AG10803 (cell line): ENCODE results near the gene CELF2.

Source experiments
- DNase-seq: peaks from one replicate; pipeline ENCODE4 v3.0.0; 2010; ENCODE audit warnings: low read depth
- H3K4me3 ChIP-seq: 2 replicates; pipeline ENCODE4 v1.5.1; 2011; ENCODE audit warnings: mild to moderate bottlenecking, low read length, control low read depth
- TF ChIP-seq, protein P1 (sequence below): conservative IDR thresholded peaks from 2 replicates; pipeline ENCODE4 v1.5.1; 2011; ENCODE audit warnings: mild to moderate bottlenecking, low read length, control low read depth, inconsistent platforms

CELF2 gene

DNA sequence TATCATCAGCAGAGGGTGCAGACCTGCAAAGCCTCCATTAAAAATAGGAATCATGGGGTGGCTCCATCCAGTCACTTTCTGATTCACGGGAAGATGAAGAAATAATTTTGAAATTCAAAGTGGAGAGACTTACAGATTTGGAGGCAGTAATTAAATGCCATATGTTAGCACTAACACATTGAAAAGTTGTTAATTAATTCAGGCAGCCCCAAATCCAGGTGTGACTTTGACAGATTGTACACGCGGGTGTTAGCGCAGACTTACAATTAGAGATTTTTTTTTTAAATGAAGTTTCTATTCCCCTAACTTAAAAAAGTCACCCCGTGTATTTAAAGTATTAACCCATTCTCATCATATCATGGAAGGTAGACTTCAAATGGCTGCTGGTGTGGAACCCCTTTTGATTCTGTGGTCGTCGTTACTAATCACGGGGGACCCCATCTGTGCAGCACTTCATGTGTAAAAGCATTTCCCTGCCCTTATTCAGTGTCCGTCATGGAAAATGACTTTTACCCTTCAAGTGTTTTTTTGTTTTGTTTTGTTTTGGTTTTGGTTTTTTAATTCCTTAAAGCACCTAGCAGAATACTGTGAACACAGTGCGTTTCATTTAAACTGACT, 235.8 kb downstream of the CELF2 start:
- TF ChIP-seq, protein P1, sequence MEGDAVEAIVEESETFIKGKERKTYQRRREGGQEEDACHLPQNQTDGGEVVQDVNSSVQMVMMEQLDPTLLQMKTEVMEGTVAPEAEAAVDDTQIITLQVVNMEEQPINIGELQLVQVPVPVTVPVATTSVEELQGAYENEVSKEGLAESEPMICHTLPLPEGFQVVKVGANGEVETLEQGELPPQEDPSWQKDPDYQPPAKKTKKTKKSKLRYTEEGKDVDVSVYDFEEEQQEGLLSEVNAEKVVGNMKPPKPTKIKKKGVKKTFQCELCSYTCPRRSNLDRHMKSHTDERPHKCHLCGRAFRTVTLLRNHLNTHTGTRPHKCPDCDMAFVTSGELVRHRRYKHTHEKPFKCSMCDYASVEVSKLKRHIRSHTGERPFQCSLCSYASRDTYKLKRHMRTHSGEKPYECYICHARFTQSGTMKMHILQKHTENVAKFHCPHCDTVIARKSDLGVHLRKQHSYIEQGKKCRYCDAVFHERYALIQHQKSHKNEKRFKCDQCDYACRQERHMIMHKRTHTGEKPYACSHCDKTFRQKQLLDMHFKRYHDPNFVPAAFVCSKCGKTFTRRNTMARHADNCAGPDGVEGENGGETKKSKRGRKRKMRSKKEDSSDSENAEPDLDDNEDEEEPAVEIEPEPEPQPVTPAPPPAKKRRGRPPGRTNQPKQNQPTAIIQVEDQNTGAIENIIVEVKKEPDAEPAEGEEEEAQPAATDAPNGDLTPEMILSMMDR, result no peak
- DNase-seq, result no peak
- no peak overlapping the region for H3K4me3 ChIP-seq

DNA sequence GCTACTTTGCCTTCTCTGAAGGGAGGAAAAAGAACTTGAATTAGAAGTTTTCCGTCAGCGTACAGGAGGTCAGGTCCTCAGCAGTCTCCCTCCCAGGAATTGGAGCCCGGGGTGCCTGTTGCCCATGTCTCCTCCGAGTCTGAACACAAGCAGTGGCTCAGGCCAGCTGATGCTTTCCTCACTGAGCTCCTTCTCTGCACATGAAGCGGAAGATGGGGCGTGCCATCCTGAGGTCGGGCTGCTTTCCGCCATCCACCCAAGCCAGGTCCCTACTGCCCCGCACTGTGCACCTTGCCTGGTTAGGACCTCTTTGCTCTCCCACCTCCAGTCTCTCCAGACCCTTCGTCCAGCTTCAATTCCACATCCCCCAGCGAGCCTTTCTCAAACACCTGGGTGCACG, 237.5 kb downstream of the CELF2 start:
- no peak overlapping the region for H3K4me3 ChIP-seq
- TF ChIP-seq, protein P1, result no peak
- DNase-seq, result no peak

DNA sequence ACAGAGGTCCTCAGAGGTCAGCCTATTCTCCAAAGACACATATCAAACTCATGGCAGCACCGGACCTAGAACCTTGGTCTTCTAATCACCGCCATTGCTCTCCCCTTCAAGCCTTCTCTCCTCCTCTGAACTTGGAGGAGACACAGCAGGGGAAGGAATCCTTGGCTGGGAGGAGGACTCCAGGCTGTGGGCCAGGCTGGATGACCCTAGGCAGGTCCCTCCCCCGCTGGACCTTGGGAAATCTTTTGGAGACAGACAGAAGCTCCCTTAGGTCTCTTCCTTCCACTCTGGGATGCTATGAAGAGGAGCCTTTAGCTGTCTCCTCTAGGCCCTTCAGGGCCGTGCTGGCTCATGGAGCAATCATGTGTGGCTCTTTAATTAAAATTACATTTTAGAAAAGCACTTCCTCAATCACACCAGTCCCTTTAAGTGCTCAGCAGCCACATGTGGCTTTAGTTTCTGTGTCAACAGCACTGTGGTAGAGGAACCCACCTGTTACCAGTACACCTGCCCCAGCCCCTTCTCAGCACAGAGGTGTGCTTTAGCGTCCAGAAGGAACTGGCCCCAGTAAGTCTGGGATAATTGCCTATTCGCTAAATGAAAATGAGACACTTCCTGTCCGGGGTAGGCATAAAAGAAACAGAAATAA, 238.2 kb downstream of the CELF2 start:
- no peak overlapping the region for H3K4me3 ChIP-seq
- TF ChIP-seq, protein P1, result no peak
- DNase-seq, result no peak

DNA sequence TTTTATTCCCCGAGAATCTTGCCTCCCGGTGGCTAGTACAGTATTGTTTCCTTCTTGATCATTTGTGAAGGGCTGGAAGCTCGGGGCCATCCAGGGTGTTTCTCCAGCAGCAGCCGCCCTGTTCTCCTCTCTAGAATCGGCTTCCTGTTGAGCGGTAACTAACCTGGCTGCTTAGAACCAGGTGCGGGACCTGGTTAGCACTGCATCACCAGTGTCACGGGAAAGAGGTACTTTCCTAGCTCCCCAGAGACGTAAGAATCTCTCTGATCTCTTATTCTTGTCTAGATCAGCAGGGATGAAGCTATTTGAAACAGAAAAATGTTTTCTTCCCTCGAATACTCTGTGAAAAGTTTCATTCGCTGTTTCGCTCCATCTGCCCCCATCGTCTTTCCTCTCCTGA, 239.2 kb downstream of the CELF2 start:
- TF ChIP-seq, protein P1, result no peak
- no peak overlapping the region for H3K4me3 ChIP-seq
- no peak for DNase-seq

DNA sequence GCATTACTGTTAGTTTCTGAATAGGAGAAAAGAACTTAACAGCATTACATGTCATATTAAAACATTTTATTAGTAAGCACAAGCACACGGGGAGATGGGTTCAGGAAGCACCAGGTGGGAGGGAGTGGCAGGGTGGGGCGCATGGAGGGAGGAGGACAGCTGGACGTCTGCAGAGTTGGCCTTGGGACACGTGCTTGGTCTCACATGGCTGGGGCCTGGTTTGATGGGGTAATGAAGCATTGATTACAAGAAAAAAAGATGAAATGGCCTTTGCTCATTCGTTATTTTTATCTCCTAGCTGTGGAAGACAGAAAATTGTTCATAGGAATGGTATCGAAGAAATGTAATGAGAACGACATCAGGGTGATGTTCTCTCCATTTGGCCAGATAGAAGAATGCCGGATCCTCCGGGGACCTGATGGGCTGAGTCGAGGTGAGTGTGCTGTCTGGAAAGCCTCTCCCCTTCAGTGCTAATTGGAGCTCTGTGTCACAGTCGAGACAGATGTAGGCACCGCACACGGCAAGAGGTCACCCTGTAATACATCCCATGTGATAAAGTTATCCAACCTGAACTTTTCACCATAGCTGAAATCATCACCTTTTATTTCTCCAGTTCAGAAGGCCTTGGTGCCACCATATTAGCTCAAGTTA, 239.9 kb downstream of the CELF2 start:
- TF ChIP-seq, protein P1, result no peak
- DNase-seq, result peak; percentile 3
- no peak overlapping the region for H3K4me3 ChIP-seq

DNA sequence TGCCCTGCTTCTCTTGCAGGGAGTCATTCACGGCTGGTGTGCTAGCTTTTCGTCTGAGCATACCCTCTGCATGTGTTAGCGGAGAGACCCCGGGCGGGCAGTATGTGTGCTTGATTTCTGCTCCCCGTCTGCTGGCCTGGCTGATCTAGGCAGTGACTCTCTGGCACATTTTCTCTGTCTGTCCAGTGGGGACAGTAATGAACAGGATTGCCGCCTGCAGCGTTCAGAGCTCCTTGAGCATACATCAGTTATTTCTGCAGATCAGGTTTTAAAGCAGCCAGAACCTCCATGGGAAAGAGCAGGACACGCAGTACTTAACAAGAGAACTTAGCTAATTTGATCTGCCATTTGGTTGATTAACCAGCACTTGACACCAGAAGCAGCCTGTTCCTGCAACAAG, 242.5 kb downstream of the CELF2 start:
- TF ChIP-seq, protein P1, result no peak
- no peak for DNase-seq

DNA sequence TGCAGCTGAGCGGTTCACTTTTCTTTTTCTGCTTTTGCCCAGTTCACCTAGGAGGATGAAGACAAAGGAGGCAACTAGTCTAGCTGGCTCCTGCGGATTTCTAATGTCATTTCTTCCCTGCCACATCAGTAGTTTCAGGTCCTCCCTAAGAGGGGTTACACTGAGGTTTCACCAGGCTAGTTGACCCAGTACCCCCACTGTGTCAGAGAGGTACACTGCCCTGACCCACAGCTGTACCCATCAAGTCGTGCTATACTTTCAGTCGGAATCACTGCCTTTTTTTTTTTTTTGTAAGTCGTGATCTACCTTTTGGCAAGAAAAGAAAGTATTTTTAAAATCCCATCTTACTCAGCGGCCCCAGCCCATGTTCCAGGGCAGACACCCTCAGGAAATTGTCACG, 243.5 kb downstream of the CELF2 start:
- no peak for DNase-seq
- TF ChIP-seq, protein P1, result no peak
- no peak overlapping the region for H3K4me3 ChIP-seq

More for the DNA sequence above, 242.5 kb downstream of the CELF2 start:
- H3K4me3 ChIP-seq, result no peak overlapping the region
